ENCODE results near the gene TEC.
"Not testable (repeated sequence)": the region's sequence is repeated elsewhere in the genome, so short reads cannot be mapped to it uniquely, and the experiment has no call there.

Gene TEC

DNA sequence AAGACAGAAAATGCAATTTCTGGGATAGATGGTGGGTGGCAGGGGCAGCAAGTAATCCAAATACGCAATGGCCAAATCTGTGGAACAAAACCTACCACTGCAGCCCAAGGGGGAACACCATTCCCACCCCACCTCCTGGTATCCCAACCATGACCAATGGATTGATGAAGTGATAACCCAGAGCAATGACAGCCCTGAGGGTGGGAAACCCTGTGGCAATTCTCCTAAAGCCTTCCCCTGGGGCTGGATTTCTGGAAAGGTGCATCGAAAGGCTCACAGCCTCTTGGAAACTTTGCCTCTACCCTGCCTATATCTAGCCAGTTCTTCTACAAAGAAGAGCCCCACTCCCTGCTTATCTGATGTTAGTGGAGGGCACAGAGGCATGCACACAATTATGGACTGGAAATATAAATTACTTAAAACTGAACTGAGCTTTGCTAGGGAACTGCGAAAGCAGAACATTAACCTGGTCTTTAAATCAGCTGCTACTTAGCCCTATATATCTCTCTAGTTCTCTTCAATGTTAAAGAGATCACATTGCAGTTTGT is 75.6 kb downstream of the TEC start:
- DNase-seq: no peak

GRCh38 chr4:48193096-48193836 is 76.4 kb downstream of the TEC start:
- DNase-seq: no peak

- DNase-seq: no peak
These were observed 77.9 kb downstream of the TEC start for GRCh38 chr4:48191758-48192157.

DNA sequence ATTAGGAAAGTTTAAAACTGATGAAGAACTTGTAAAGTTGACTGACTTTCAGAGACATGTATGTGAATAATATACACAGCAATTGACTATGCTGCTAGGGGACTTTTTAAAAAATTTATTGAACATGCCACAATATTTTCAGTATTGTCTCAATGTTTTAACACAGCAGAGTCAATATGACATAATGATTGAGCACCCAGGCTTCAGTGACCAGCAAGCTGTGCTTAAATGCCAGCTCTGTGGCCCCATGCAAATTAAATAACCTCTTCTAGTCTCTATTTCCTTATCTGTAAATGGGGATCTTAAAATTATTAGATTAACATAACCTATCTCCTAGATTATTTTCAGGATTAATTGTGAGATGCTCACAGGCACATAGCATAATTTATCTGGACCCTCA is 78.8 kb downstream of the TEC start:
- no peak for DNase-seq

GRCh38 chr4:48189731-48190130 is 79.9 kb downstream of the TEC start:
- DNase-seq: no peak

- no peak for DNase-seq
These were observed 81.2 kb downstream of the TEC start for GRCh38 chr4:48188390-48188789.

DNA sequence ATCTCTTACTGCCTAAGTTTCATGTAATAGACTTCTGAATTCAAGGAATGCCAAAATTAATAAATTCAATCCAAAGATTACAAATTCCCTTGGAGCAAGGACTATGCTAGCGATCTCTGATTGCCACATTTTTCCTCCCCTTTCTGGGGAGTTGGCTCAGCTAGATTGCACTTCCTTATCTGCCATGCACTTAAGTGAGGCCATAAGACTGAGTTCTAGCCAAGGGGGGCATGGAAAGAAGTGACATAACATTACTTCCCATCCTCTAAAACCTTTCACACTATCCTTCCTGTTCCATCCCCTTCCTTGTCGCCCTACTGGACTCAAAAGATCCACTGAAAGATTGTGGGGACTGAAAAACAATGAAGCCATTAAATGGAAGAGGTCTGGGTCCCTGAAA is 81.8 kb downstream of the TEC start:
- DNase-seq: no peak

DNA sequence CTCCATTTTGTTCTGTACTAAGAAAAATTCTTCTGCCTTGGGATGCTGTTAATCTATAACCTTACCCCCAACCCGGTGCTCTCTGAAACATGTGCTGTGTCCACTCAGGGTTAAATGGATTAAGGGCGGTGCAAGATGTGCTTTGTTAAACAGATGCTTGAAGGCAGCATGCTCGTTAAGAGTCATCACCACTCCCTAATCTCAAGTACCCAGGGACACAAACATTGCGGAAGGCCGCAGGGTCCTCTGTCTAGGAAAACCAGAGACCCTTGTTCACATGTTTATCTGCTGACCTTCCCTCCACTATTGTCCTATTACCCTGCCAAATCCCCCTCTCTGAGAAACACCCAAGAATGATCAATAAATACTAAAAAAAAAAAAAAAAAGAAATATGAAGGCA is 82.6 kb downstream of the TEC start:
- DNase-seq: not testable (repeated sequence)

GRCh38 chr4:48186394-48186793 is 83.2 kb downstream of the TEC start:
- not testable (repeated sequence) for DNase-seq

DNA sequence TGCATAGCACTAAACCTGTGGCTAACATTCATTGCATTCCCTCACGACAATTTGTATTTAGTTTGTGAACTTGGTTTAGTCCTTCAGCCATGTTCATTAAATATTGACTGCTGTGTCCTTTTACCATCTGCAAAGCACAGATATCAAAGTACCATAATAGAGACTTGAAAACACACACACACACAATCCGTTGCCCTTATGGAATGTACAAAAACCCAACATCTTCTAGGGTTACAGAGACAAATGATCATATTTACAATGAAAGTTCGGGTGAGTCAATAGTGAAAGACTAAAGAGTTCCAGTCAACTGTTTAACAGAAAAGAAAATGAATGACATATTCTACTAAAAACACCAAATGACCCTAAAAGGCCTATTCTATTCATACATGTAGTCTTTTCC is 84.8 kb downstream of the TEC start:
- DNase-seq: no peak

DNA sequence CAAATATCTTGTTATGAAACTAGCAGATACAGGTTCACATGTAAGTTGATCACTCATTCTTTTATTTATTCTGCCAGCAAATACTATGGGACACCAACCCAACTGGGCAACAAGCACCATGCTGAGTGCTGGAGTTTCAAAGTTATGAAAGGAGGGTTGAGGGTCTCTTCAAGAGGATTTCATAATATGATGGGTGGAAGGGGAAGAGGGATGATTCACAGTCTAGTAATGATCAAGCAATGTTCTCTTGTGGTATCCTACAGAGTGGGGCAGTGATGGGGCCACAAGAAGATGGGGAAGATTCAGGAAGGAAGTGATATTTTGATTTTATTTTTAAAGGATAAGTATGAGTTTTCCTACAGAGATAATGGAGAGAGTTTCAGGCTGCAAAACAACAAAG is 89.4 kb downstream of the TEC start:
- DNase-seq: no peak

DNA sequence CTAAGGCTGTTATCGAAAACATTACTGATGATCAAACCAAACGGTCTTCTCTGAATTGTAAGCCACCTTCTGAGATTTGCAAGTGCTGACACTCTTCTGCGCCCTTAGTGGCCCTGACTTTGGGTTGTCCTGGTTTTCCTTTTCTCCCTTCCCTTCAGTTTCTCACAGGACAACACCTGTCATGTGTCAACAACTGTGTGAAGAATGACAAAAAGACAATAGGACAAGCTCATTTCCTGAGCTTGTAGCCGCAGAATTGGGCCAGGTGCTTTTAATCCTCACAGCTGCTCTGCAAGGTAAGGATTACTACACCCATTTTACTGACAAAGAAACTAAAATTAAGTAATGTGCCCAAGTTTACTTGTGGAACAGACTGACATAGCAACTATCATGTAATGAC is 90.7 kb downstream of the TEC start:
- DNase-seq: no peak

DNA sequence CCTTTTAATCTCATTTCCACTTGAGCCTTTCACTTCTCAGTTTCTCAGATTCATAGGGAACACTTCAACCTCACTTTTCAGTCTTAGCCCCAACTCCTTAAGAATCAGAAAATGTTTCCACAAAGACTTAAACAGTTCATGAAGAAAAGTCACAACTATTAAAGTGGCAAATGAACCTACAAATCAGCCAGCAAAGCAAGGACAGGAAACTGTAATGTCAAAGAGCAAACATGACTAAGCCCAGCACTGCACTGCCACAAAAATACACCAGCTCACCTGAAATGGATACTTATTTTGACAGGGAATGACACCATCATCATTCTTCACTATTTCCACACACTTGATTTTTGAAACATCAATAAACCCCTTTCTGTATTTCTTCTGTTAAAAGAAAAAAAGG is 93.8 kb downstream of the TEC start:
- no peak for DNase-seq

DNA sequence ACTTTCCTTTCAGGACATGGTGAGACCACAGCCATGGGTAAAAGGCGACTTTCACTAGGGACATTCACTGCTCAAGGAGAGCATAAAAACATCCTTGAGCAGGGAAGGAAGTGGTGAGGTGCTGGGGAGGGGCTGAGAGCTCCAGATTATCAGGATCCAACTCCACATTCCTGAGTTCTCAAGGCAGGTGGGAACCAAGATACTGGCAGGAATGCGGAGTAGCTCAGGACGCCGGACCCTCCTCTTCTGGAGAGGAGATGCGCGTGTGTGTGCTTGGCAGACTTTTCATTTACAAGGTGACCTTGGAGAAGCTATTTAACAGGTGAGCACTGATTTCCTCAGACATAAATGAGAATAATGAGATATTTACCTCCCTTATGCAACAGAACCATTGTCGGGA is 94.3 kb downstream of the TEC start:
- DNase-seq: no peak

DNA sequence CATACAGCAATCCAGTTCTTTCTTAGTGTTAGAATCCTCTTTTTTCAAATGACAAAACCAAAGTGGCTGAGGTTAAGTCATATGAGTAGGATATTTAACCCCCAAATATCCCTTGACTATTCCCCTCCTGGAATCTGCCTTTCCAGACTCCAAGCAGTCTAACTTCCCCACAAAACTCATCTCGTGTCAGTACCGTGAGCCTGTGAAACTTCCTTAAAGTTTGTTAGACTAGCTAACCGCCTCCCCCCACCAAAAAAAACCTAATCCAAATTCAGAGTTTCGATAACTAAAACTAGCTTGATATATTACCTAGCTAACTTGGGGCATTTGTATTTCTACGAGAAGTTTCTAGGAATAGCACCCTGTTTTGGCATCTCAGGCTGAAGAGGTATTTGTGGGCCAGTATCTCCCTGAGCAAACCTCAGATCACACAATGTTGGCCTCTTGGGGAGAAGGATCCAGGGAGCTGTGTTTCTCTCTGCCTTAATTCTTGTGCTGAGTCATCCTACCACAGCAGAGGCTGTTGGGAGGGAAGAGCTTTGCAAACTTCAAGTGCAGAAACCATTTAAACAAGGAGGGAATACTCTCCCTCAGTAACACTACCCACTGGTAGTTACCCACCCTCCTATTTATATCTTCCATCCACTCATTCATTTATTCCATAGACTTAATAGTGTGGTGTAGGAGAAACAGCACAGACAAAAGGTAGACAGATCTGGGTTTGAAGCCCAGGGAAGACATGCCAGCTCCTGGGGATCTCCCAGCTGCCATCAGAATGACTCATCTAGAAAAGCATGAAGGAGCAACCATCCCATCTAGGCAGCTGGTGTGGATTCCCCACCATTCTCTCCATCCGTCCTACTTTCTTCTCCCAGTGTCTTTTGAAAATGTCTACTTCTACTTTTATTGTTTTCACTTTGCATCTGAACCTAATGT is 96.3 kb downstream of the TEC start:
- DNase-seq: peak; percentile 18 to 71

DNA sequence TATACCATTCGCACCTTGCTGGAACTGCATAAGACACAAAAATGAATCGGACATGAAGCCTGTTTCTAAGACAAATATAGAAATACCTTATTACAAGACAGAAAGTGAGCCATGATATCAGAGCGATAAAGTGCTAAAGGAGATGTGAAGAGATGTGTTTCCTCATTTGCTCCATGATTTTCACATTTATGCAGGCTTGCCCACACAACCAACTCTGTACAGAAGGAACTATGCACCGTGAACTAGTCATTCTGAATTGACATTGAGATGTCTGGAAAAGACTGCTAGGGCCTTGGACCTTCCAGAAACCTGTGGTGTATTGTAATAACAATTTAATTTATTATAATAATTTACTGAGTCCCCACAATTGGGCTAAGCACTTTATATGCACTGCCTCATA is 97.0 kb downstream of the TEC start:
- DNase-seq: no peak

- DNase-seq: no peak
These were observed 100.0 kb downstream of the TEC start for GRCh38 chr4:48169636-48170035.

DNA sequence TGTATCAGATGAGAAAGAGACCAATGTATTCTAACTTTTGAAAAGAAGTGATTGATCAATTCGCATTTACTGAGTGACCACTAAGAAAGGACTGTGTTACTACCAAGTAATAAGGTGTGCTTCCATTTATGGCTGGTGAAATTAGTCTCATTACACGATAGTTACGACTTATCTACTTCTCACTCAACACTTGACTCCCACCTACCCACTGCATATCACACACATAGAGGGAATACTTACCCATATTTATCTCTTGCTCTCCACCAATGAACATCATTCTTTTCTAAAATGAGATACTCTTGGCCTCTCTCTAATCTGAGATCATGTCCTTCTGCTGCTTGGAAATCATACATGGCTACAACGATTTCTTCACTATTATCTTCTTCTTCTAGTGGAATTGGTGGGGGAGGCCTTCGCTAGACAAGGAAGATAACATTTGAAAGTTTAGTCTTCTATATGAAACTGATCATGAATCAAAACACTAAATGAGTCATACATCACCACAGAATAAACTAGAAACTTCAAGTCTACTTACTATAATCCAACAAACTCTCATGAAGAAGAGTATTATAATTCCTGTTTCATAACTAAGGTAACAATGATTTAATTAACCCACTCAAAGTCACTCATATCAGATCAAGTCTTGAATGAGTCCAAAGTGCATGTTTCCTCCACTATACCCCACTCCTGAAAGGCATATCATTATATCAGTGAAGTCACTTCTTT is 101.9 kb downstream of the TEC start:
- no peak for DNase-seq

GRCh38 chr4:48164561-48164960 is 105.1 kb downstream of the TEC start:
- not testable (repeated sequence) for DNase-seq

DNA sequence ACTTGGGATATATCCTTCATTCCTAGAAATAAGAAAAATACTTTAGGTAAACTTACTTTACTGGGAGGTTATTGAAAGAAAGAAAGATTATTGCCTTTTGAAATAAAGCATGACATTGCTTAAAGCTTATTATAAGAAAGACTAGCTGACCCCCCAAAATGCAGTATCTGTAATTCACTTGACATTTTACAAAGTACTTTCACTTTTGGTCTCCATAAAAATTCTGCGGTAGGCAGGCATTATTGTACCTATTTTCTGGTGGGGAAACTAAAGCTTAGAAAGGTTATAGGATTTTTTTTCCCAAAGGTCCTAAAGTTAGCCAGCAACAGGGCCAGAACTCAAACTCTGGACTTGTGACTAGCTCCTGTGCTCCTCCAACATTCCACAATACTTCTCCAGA is 105.9 kb downstream of the TEC start:
- no peak for DNase-seq

GRCh38 chr4:48162162-48162561 is 107.5 kb downstream of the TEC start:
- DNase-seq: no peak

DNA sequence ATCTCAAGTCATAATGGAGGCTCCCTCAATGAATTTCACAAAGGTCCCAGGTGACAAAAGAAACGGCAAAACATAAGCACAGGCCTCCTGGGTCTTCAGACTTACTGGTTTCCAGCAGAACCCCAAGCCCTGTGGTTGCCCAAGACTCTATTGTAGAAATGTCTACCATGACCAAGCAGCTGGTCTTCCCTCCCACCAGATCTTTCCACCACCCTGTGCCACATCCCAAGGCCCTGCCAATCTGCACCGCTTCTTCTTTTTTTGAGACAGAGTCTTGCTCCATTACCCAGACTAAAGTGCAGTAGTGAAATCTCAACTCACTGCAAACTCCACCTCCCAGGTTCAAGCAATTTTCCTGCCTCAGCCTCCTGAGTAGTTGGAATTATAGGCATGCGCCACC is 112.4 kb downstream of the TEC start:
- DNase-seq: no peak

GRCh38 chr4:48156423-48156822 is 113.2 kb downstream of the TEC start:
- no peak for DNase-seq

Measured in NCI-H446 (cell line).